ENCODE measurements around the gene PLD4. TPM values are rescaled to one million over a fixed set of nuclear protein-coding genes. Genes with fewer than 3 reads are reported as not detected.

The PLD4 gene
- total RNA-seq, 4 donors from 2014 or later: 1.3 to 10.9 TPM; not detected in 2

GRCh38 chr14:104966981-104967385, 42.3 kb downstream of the PLD4 start:
- no peak for TF ChIP-seq CTCF (IDR thresholded peaks at IDR 0.05)
- intact Hi-C loops (cut with DNase I; ENCODE audit: low total_unique reads): no loop called here
- DNase-seq: peak in 1 of 2 donors; percentile 37
- H3K4me1 ChIP-seq: peaks cover 6 to 10% of the 10 kb centered on the region in 2 donors
- H3K4me3 ChIP-seq: peak overlapping the region in 1 of 2 donors; percentile 38
- peak overlapping the region; percentile 95 to 99 for H3K27ac ChIP-seq
- no peaks in the 10 kb centered on the region for H3K27me3 ChIP-seq
- no peaks in the 10 kb centered on the region for H3K9me3 ChIP-seq
- no peaks in the 10 kb centered on the region for H3K36me3 ChIP-seq

GRCh38 chr14:104967386-104968152, 42.9 kb downstream of the PLD4 start:
- Histone ChIP-seq H3K36me3 (no peaks in the 10 kb centered on the region), H3K4me1 (peaks cover 11% of the 10 kb centered on the region in 2 donors), H3K9me3 (no peaks in the 10 kb centered on the region), H3K27ac (peak overlapping the region; percentile 95 to 99), H3K4me3 (peak overlapping the region; percentile 34 to 38), H3K27me3 (no peaks in the 10 kb centered on the region)
- peak; percentile 66 to 73 for DNase-seq
- TF ChIP-seq CTCF (IDR thresholded peaks at IDR 0.05) (no peak), POLR2A (IDR thresholded peaks at IDR 0.05) (no peak)
- intact Hi-C loops (cut with DNase I; ENCODE audit: low total_unique reads): no loop called here

GRCh38 chr14:104968153-104968527, 43.5 kb downstream of the PLD4 start:
- DNase-seq: peak; percentile 89 to 93
- intact Hi-C loops (cut with DNase I; ENCODE audit: low total_unique reads): no loop called here
- H3K4me1 ChIP-seq: peaks cover 11 to 16% of the 10 kb centered on the region in 2 donors

GRCh38 chr14:104968541-104969401, 44.1 kb downstream of the PLD4 start:
- peak overlapping the region; percentile 95 to 99 for H3K27ac ChIP-seq
- H3K4me3 ChIP-seq: peak overlapping the region; percentile 34 to 38
- no peaks in the 10 kb centered on the region for H3K36me3 ChIP-seq
- DNase-seq: peak; percentile 52 to 79
- H3K4me1 ChIP-seq: peaks cover 15 to 18% of the 10 kb centered on the region in 2 donors
- intact Hi-C loops (cut with DNase I; ENCODE audit: low total_unique reads): no loop called here
- H3K27me3 ChIP-seq: no peaks in the 10 kb centered on the region
- no peaks in the 10 kb centered on the region for H3K9me3 ChIP-seq
- no peak for TF ChIP-seq CTCF (IDR thresholded peaks at IDR 0.05)
- TF ChIP-seq POLR2A (IDR thresholded peaks at IDR 0.05): no peak

More at GRCh38 chr14:104968153-104968527, 43.5 kb downstream of the PLD4 start:
- TF ChIP-seq CTCF (IDR thresholded peaks at IDR 0.05) (no peak), POLR2A (IDR thresholded peaks at IDR 0.05) (no peak)
- Histone ChIP-seq H3K4me3 (peak overlapping the region; percentile 34 to 38), H3K9me3 (no peaks in the 10 kb centered on the region), H3K36me3 (no peaks in the 10 kb centered on the region), H3K27ac (peak overlapping the region; percentile 95 to 99), H3K27me3 (no peaks in the 10 kb centered on the region)

Data from uterus (tissue), 4 donors.